Amniotic epithelial cell (primary cell): Measurements from ENCODE around the gene BNC2.

Source experiments
- DNase-seq: peaks from one replicate; pipeline ENCODE4 v3.0.0-alpha.2; 2010; ENCODE audit warnings: low read depth

The BNC2 gene

DNA sequence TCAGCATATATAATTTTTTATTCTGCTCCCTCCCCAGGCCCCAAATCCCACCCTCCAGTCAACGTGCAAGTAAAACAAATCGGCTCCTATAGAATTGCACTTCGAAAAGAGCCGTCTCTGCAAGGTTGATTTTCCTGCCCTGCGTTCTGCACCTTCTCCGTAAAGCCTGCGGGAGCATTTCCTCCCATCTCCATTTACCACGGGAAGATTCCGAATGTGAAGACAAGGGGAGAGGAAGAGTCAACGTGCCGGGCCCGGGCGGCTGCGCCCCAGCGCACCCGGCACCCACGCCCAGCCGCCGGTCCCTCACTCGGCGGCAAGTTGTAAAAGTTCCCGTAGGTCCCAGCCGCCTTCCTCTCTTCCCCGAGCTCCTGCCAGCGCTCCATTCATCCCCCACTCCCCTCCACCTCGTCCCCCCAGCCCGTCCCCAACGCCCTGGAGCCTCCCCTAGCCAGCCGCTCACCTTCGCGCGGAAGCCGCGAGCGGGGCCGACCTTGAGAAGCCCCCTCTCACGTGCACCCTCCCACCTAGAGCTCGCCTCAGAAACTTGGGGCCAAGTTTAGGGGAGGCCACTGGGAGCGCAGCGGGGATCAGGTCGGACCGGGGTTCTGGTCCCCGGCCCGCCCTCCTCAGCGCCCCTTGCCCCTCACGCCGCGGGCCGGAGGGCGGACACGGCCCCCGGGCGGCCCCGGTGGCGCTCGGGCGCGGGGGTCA lies 431 bp downstream of the BNC2 start:
- DNase-seq, result no peak

DNA sequence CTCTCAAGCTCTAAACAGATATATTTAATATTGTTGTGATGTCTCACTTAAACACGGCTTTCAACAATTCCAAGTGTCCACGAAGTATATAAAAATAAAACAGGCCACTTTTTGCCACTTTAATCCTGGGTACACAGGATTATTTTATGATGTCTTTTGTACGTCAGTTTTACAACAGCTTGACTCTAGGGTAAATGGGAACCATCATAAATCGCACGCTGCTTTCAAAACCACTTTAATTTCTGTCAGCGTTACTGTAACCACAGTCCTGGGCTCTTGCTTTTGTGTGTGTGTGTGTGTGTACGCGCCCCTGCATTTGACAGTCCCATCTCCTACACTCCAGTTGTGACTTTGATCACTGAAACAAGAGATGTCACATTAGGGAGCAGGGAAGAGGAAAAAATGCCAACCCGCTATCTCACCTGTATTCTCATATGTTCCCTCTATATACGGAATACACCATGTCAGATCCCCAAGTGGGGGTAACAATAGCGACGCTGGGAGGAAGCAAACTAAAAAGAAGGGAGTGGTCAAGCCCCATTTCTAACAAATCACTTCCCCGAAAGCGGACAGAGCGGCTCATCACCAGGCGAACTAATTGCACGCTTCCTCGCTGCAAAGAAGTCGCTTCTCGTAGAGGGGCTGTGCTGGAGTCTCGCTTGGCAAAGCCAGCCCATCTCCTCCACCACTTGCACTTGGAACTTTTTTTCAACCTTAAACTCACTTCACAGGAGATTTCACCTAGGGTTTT lies 1.2 kb downstream of the BNC2 start:
- peak; percentile 49 for DNase-seq

DNA sequence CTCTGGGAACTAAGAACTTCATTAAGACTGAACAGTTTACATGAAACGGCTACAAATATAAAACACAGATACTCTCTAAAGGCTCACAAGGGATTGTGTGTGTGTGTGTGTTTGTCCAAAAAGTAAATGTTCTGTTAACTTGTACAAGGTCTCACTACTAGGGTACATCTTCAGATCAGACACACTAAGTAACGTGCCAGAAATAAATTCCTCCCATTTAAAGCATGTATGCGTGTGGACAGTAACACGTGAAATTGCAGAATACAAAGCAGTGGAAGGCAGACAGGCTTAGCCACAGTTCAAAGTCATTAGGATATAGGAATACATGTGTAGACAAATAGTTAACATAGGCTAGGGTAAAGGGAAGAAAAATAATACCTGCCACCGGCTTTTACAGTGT lies 1.8 kb downstream of the BNC2 start:
- DNase-seq, result peak; percentile 71

DNA sequence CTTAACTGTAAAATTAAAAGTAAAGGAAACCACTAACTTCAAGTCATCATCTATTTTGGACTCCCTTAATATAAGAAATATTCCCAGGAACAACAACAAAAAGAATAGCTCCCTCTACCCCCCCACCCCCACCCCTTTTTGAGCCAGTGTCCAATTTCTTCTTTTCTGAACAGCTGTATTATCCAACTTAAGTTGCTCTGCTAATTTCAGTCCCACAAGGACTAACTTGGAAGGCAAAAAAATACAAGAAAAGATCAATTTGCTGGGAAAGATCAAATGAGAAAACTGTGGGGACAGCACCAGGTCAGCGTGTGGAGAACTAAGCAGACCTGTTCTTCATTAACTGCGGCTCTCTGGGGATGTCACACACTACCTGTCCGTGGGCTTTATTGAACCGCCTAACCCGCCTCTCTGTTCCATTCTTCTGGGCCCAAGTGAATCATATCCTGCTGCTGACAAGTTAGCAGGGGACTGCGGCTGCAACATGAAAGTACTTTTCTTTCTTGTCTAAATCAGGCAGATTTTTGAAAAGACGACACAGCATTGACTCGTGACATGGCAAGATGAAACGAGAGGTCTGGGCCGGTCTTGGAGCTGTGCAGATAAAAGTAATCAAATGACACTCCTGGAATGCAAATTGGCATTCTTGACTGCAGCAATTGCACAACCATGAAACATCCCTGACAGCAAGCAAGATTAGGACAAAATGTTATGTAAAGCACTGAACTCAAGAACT lies 2.7 kb downstream of the BNC2 start:
- DNase-seq, result peak; percentile 91

- DNase-seq, result peak; percentile 43
Measured at GRCh38 chr9:16866587-16866986, 3.9 kb downstream of the BNC2 start.

DNA sequence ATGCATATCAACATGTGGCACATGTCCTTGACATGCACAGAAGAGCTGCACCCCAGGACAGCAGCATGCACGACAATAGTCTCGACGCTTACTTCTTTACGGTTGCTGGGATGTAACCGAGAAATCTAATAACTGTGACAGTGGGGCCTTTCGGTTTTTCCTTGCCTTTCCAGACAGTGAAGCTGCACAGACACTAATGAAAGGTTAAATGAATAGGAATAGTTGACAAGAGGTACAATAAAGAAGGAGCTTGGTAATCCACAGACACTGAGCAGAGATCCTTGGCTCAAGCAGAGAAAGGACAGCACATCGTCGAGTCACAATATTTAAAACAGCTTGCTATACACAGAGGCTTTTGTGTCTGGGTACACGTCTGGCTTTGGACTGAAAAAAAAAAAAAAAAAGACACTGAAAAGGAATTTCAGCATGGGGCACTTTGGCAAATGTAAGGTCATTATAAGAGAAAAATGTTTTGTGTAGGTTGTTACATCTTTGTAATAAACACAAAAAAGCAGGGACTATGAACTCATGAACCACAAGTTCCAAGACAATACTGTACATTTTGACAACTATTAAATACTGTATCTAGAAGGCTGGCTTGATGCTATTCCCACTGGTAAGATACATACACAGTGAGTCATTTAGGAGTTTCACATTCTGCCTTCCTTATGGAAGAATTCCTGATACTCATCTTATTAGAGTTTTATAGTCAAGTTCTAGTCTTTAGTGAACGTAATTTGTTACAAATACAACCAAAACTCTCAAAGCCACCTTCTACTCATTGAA lies 5.6 kb downstream of the BNC2 start:
- DNase-seq, result peak; percentile 63

DNA sequence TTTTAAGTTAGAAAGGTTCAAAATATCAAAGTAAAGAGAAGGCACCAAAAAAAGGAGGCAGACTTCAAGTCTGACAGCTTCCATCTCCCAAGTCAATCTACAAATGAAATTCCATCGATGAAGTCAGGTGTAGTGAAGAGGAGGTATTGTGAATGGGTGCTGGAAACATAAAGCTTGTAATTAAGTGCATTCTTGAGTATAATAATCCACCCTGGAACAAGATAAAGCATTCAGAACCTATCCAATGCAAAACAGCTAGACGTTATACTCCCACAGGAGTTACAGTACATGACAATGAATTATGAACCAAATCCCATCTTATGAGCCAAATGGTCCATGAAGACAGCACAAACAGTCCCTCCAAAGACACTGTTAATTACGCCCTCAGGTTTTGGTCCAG lies 22.3 kb downstream of the BNC2 start:
- no peak for DNase-seq

GRCh38 chr9:16846986-16847385 lies 23.5 kb downstream of the BNC2 start:
- no peak for DNase-seq

GRCh38 chr9:16846367-16846766 lies 24.1 kb downstream of the BNC2 start:
- DNase-seq, result no peak

DNA sequence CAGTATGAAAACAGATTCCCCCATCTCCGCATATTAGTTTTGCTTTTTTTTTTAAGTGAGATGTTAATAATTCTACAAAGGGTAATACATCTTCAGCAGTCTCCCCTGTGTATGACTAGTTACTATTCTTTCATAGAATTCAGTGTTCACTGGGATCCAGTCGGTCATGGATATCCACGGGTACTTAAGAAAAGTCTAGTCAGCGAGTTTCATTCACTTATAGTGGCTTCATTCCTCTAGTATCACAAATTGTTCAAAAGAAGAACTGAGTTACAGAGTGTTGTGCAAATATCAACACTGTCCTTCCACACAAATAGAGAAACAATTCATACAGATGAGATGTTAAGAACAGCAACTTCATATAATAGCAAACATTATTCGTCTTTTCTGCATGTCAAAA lies 35.7 kb downstream of the BNC2 start:
- DNase-seq, result no peak

- no peak for DNase-seq
Measured at GRCh38 chr9:16833296-16833835, 37.1 kb downstream of the BNC2 start.

DNA sequence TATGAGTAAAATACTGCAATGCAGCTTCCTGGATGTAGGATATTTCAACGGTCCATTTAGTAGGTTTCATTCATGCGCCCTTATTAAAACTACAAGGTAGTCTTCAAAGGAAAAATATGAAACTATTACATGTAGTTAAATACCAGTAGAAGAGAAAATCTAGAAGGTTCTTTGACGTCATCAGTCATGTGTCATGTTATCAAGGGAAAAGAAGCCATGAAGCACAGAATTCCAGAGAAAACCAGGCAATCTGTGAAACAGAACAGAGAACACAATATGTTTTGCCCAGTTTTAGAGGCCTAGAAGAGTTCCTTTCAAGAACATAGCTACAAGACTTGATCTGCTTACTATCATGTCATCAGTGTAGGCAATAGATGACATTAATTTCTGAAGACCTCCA lies 38.4 kb downstream of the BNC2 start:
- peak; percentile 34 for DNase-seq

DNA sequence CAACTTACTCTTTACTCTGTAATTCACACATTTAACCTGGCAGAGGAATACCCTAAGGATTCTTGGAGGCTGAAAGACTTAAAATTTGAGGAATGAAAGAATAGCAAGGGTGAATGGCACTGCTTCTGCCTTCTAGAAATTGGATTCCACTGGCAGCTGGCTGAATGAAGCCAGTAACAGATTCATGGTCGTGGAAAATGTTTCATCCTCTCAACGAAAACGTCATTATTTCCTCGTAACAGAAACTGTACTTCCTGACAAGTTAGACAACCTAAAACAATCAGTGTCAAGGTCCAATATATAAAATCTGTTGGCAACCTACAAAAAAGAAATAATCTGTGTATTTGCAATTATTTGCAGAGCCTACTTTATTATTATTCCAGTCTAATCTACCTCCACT lies 39.7 kb downstream of the BNC2 start:
- DNase-seq, result no peak

GRCh38 chr9:16828340-16829281 lies 41.9 kb downstream of the BNC2 start:
- DNase-seq, result peak; percentile 54

DNA sequence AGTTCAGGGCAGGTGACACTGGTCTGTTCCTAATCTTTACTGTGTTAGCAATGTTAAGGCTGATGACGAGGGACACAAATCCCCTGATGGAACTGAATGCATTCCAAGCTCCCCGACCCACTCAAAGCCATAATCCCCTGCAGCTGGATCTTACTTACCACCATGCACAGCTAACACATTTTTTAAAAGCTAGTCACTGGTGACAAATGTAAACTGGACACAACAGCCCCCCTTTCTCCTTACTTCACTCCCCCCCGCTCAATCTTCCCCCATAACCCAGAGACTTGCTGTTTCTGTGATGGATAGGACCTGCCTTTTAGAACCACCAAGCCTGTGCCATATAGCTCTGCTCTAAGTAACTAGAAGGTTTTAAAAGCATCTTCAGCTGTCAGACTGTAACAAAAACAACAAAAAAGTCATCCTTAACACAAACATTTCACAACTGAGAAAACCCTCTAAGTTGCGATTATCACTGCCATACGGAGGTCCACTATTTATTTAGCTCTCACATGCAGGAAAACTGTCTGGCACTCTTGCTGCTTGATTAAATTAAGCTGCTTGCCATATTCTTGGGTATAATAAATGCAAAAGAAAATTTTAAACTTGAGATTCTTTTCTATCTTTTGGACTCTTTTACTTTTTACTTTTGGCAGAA lies 44.4 kb downstream of the BNC2 start:
- DNase-seq, result peak; percentile 90

GRCh38 chr9:16825331-16825725 lies 45.1 kb downstream of the BNC2 start:
- DNase-seq, result peak; percentile 49

GRCh38 chr9:16824545-16825330 lies 45.7 kb downstream of the BNC2 start:
- peak; percentile 29 for DNase-seq

GRCh38 chr9:16823906-16824305 lies 46.6 kb downstream of the BNC2 start:
- DNase-seq, result no peak

DNA sequence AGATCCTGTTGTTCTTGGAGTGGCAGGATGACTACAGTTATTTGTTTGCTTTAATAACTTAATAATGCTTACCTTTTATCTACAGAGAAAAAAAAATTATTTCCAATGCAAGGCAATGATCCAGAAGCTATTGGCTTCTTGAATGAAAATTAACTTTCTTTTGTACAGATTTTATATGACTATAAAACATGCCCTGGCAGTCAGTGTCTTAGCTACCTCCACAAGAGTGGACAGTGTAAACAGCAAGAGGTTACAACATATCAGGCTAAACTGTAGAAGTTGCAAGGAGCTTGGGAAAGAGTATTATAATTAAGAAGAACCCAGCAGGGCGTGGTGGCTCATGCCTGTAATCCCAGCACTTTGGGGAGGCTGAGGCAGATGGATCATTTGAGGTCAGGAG lies 49.1 kb downstream of the BNC2 start:
- DNase-seq, result no peak
